Dendritic cell treated with granulocyte-macrophage colony-stimulating factor and Interleukin-4, amounts not matched to agents 40 ng/mL and 50 ng/mL, for 4 days (primary cell): ENCODE data around the gene OS9.

Experiments
- H3K27ac Mint-ChIP-seq: one replicate; pipeline ENCODE4 v1.8.0; 2022; ENCODE audit warnings: mild to moderate bottlenecking, mixed read lengths
- H3K27me3 Mint-ChIP-seq: one replicate; pipeline ENCODE4 v1.8.0; 2022; ENCODE audit warnings: mild to moderate bottlenecking, mixed read lengths
- H3K36me3 Mint-ChIP-seq: one replicate; pipeline ENCODE4 v1.8.0; 2022; ENCODE audit warnings: low read depth, mixed read lengths
- H3K4me1 Mint-ChIP-seq: one replicate; pipeline ENCODE4 v1.8.0; 2022; ENCODE audit warnings: low read depth, mixed read lengths
- H3K4me3 Mint-ChIP-seq: one replicate; pipeline ENCODE4 v1.8.0; 2022; ENCODE audit warnings: mild to moderate bottlenecking, moderate library complexity, mixed read lengths
- H3K9me3 Mint-ChIP-seq: one replicate; pipeline ENCODE4 v1.8.0; 2022; ENCODE audit warnings: mixed read lengths
- intact Hi-C: fragments of 100-400 bp; cut with micrococcal nuclease; formaldehyde crosslinking; loops from one replicate; pipeline ENCODE4 v1.15.0; 2022

Gene OS9

GRCh38 chr12:57741413-57741789 lies 47.5 kb downstream of the OS9 start:
- Mint-ChIP-seq H3K27ac (peak overlapping the region; percentile 84), H3K4me1 (peaks cover 55% of the 10 kb centered on the region), H3K36me3 (peaks cover 26% of the 10 kb centered on the region), H3K9me3 (no peaks in the 10 kb centered on the region), H3K4me3 (peak overlapping the region; percentile 85), H3K27me3 (no peaks in the 10 kb centered on the region)
- intact Hi-C loops = loop anchor here (5.0 kb wide), 1 partner anchor 159 kb away; no protein-coding TSS in a partner anchor

- Mint-ChIP-seq H3K27me3 (no peaks in the 10 kb centered on the region), H3K9me3 (no peaks in the 10 kb centered on the region), H3K4me1 (peaks cover 62% of the 10 kb centered on the region), H3K36me3 (peaks cover 26% of the 10 kb centered on the region), H3K27ac (peak overlapping the region; percentile 84), H3K4me3 (peak overlapping the region; percentile 85)
- intact Hi-C loops = loop anchor here (5.0 kb wide), 1 partner anchor 160 kb away; no protein-coding TSS in a partner anchor
These were observed 48.2 kb downstream of the OS9 start for GRCh38 chr12:57741844-57742738.

- intact Hi-C loops = loop anchor here (5.0 kb wide), 1 partner anchor 161 kb away; no protein-coding TSS in a partner anchor
- no peaks in the 10 kb centered on the region for H3K9me3 Mint-ChIP-seq
- peaks cover 65% of the 10 kb centered on the region for H3K4me1 Mint-ChIP-seq
- H3K27me3 Mint-ChIP-seq = no peaks in the 10 kb centered on the region
- H3K36me3 Mint-ChIP-seq = peaks cover 40% of the 10 kb centered on the region
- peak overlapping the region; percentile 99 for H3K27ac Mint-ChIP-seq
- H3K4me3 Mint-ChIP-seq = peak overlapping the region; percentile 96
These were observed 49.8 kb downstream of the OS9 start for GRCh38 chr12:57743769-57744168.

GRCh38 chr12:57744194-57744776 lies 50.4 kb downstream of the OS9 start:
- intact Hi-C loops = loop anchor here (5.0 kb wide), 1 partner anchor 162 kb away; no protein-coding TSS in a partner anchor
- Mint-ChIP-seq H3K27me3 (no peaks in the 10 kb centered on the region), H3K4me1 (peaks cover 66% of the 10 kb centered on the region), H3K9me3 (no peaks in the 10 kb centered on the region), H3K27ac (peak overlapping the region; percentile 99), H3K4me3 (peak overlapping the region; percentile 96), H3K36me3 (peaks cover 45% of the 10 kb centered on the region)

- Mint-ChIP-seq H3K27me3 (no peaks in the 10 kb centered on the region), H3K4me3 (peak within 1 kb of the TSS; percentile 96), H3K4me1 (peaks cover 60% of the 10 kb centered on the region), H3K27ac (peak within 1 kb of the TSS; percentile 99), H3K9me3 (no peaks in the 10 kb centered on the region), H3K36me3 (peaks cover 51% of the 10 kb centered on the region)
- intact Hi-C loops = loop anchor here (5.0 kb wide), 1 partner anchor 163 kb away; no protein-coding TSS in a partner anchor
These were observed 51.0 kb downstream of the OS9 start, which contains the start of gene TSPAN31 for GRCh38 chr12:57744777-57745484. Gene TSPAN31 (plus strand): TSS chr12:57745039. CDS start chr12:57745155, 116 bp downstream.

GRCh38 chr12:57745485-57745881 lies 51.6 kb downstream of the OS9 start:
- Mint-ChIP-seq H3K4me3 (peak overlapping the region; percentile 96), H3K27me3 (no peaks in the 10 kb centered on the region), H3K9me3 (no peaks in the 10 kb centered on the region), H3K36me3 (peaks cover 56% of the 10 kb centered on the region), H3K4me1 (peaks cover 60% of the 10 kb centered on the region), H3K27ac (peak overlapping the region; percentile 99)
- intact Hi-C loops = no loop called here

- peaks cover 61% of the 10 kb centered on the region for H3K36me3 Mint-ChIP-seq
These were observed 52.1 kb downstream of the OS9 start for GRCh38 chr12:57746025-57746424.

GRCh38 chr12:57749061-57749460 lies 55.1 kb downstream of the OS9 start:
- Mint-ChIP-seq H3K9me3 (no peaks in the 10 kb centered on the region), H3K27ac (no peak overlapping the region), H3K36me3 (peaks cover 73% of the 10 kb centered on the region), H3K27me3 (no peaks in the 10 kb centered on the region), H3K4me3 (no peak overlapping the region), H3K4me1 (peaks cover 68% of the 10 kb centered on the region)
- intact Hi-C loops = no loop called here

More at GRCh38 chr12:57746025-57746424, 52.1 kb downstream of the OS9 start:
- Mint-ChIP-seq H3K27me3 (no peaks in the 10 kb centered on the region), H3K9me3 (no peaks in the 10 kb centered on the region), H3K4me3 (peak overlapping the region; percentile 96), H3K27ac (peak overlapping the region; percentile 99), H3K4me1 (peaks cover 60% of the 10 kb centered on the region)
- intact Hi-C loops = no loop called here

GRCh38 chr12:57750561-57751431 lies 56.9 kb downstream of the OS9 start:
- H3K9me3 Mint-ChIP-seq = no peaks in the 10 kb centered on the region
- peaks cover 66% of the 10 kb centered on the region for H3K4me1 Mint-ChIP-seq
- intact Hi-C loops = loop anchor here (5.0 kb wide), 1 partner anchor 203 kb away; the partner anchor contains the start of gene DCTN2
- H3K27me3 Mint-ChIP-seq = peaks cover 7% of the 10 kb centered on the region
- H3K4me3 Mint-ChIP-seq = peak overlapping the region; percentile 81
- H3K27ac Mint-ChIP-seq = peak overlapping the region; percentile 83
- peaks cover 62% of the 10 kb centered on the region for H3K36me3 Mint-ChIP-seq

- intact Hi-C loops = loop anchor here (5.0 kb wide), 1 partner anchor 204 kb away; the partner anchor contains the start of gene DCTN2
- Mint-ChIP-seq H3K36me3 (peaks cover 56% of the 10 kb centered on the region), H3K27me3 (peaks cover 7% of the 10 kb centered on the region), H3K27ac (peak overlapping the region; percentile 83), H3K4me3 (peak overlapping the region; percentile 81), H3K9me3 (no peaks in the 10 kb centered on the region), H3K4me1 (peaks cover 64% of the 10 kb centered on the region)
These were observed 57.5 kb downstream of the OS9 start for GRCh38 chr12:57751432-57751787.

GRCh38 chr12:57751788-57752667 lies 58.1 kb downstream of the OS9 start, which contains the start of gene CDK4:
Gene CDK4 (minus strand): TSS chr12:57752310. CDS start chr12:57751717, 593 bp downstream.
- Mint-ChIP-seq H3K27me3 (peaks cover 7% of the 10 kb centered on the region), H3K4me3 (peak within 1 kb of the TSS; percentile 81), H3K27ac (peak within 1 kb of the TSS; percentile 83), H3K9me3 (no peaks in the 10 kb centered on the region), H3K36me3 (peaks cover 55% of the 10 kb centered on the region), H3K4me1 (peaks cover 64% of the 10 kb centered on the region)
- intact Hi-C loops = loop anchor here (2.0 to 5.0 kb wide), 2 partner anchors 59 to 205 kb away; partner anchors contain the start of gene DCTN2

- Mint-ChIP-seq H3K27ac (peak overlapping the region; percentile 83), H3K9me3 (no peaks in the 10 kb centered on the region), H3K27me3 (peaks cover 7% of the 10 kb centered on the region), H3K36me3 (peaks cover 53% of the 10 kb centered on the region), H3K4me3 (peak overlapping the region; percentile 81), H3K4me1 (peaks cover 63% of the 10 kb centered on the region)
- intact Hi-C loops = loop anchor here (2.0 to 5.0 kb wide), 2 partner anchors 60 to 205 kb away; partner anchors contain the start of gene DCTN2
These were observed 58.7 kb downstream of the OS9 start for GRCh38 chr12:57752668-57753000.
